Thyroid gland (tissue), 4 donors: ENCODE measurements around the gene PITRM1.

Source experiments
- POLR2A ChIP-seq, 2 donors: fragments of 450-650 bp; IDR thresholded peaks; one replicate each; pipeline ENCODE4 v1.6.1; 2017; ENCODE audit warnings: antibody characterized with exemption in 2 of 2, mild to moderate bottlenecking in 2 of 2, moderate library complexity in 1 of 2
- TF ChIP-seq, protein P1 (sequence below), 6 experiments: fragments of 200-600 bp in 3 of 6; fragments of 450-650 bp in 3 of 6; sonication (generic) in 3 of 6; IDR thresholded peaks; one replicate each; pipeline ENCODE4 v1.5.1; 2016 to 2019; ENCODE audit warnings: antibody characterized with exemption in 6 of 6, mild to moderate bottlenecking in 2 of 6, inconsistent platforms in 1 of 6, moderate library complexity in 1 of 6

- TF ChIP-seq, protein P1, sequence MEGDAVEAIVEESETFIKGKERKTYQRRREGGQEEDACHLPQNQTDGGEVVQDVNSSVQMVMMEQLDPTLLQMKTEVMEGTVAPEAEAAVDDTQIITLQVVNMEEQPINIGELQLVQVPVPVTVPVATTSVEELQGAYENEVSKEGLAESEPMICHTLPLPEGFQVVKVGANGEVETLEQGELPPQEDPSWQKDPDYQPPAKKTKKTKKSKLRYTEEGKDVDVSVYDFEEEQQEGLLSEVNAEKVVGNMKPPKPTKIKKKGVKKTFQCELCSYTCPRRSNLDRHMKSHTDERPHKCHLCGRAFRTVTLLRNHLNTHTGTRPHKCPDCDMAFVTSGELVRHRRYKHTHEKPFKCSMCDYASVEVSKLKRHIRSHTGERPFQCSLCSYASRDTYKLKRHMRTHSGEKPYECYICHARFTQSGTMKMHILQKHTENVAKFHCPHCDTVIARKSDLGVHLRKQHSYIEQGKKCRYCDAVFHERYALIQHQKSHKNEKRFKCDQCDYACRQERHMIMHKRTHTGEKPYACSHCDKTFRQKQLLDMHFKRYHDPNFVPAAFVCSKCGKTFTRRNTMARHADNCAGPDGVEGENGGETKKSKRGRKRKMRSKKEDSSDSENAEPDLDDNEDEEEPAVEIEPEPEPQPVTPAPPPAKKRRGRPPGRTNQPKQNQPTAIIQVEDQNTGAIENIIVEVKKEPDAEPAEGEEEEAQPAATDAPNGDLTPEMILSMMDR (IDR thresholded peaks at IDR 0.05) = no peak
- no peak for TF ChIP-seq POLR2A (IDR thresholded peaks at IDR 0.05)
These were observed 63.4 kb downstream of the PITRM1 start for GRCh38 chr10:3109196-3109595.
